DOHH2 (cell line): ENCODE results near the gene CCM2.
"Not testable (repeated sequence)": the region's sequence is repeated elsewhere in the genome, so short reads cannot be mapped to it uniquely, and the experiment has no call there.

Source experiments
- H3F3A ChIP-seq: fragments of 200-600 bp; sonication (generic), shearing (Covaris generic); 2 replicates; pipeline ENCODE4 v1.6.0; 2016; ENCODE audit warnings: antibody characterized with exemption, mild to moderate bottlenecking; ENCODE audit not compliant: control insufficient read depth, insufficient read depth
- H3K27ac ChIP-seq: fragments of 200-600 bp; sonication (generic); 2 replicates; pipeline ENCODE4 v1.5.1; 2014; ENCODE audit warnings: low read depth, mild to moderate bottlenecking, low read length, moderate library complexity
- H3K27me3 ChIP-seq: fragments of 200-600 bp; sonication (generic); 2 replicates; pipeline ENCODE4 v1.6.1; 2014; ENCODE audit warnings: mild to moderate bottlenecking, low read length, mixed read lengths; ENCODE audit not compliant: control insufficient read depth
- H3K36me3 ChIP-seq: fragments of 200-600 bp; sonication (generic); 2 replicates; pipeline ENCODE4 v1.6.1; 2014; ENCODE audit warnings: mild to moderate bottlenecking, low read length, moderate library complexity, mixed read lengths; ENCODE audit not compliant: control insufficient read depth
- H3K4me1 ChIP-seq: fragments of 200-600 bp; sonication (generic); 2 replicates; pipeline ENCODE4 v1.6.1; 2014; ENCODE audit warnings: mild to moderate bottlenecking, low read length, mixed read lengths; ENCODE audit not compliant: control insufficient read depth
- H3K4me2 ChIP-seq: fragments of 200-600 bp; sonication (generic); 2 replicates; pipeline ENCODE4 v1.6.0; 2014; ENCODE audit warnings: mild to moderate bottlenecking, low read length, moderate library complexity
- H3K4me3 ChIP-seq: fragments of 200-600 bp; sonication (generic); 2 replicates; pipeline ENCODE4 v1.5.1; 2014; ENCODE audit warnings: mild to moderate bottlenecking, low read length, mixed read lengths
- H3K79me2 ChIP-seq: fragments of 200-600 bp; sonication (generic); 2 replicates; pipeline ENCODE4 v1.6.1; 2014; ENCODE audit warnings: mild to moderate bottlenecking, low read length, mixed read lengths; ENCODE audit not compliant: control insufficient read depth
- H3K9me2 ChIP-seq: fragments of 200-600 bp; sonication (generic); replicated peaks from 2 replicates; pipeline ENCODE4 v1.6.1; 2014; ENCODE audit warnings: mild to moderate bottlenecking, low read length, mixed read lengths; ENCODE audit not compliant: control insufficient read depth
- H3K9me3 ChIP-seq: fragments of 200-600 bp; sonication (generic); 2 replicates; pipeline ENCODE4 v1.6.1; 2014; ENCODE audit warnings: antibody characterized with exemption, low read length, mixed read lengths; ENCODE audit not compliant: control insufficient read depth, insufficient read depth
- H4K20me1 ChIP-seq: fragments of 200-600 bp; sonication (generic); 2 replicates; pipeline ENCODE4 v1.6.0; 2014; ENCODE audit warnings: low read depth, mild to moderate bottlenecking, antibody characterized with exemption, low read length, moderate library complexity; ENCODE audit not compliant: control insufficient read depth, insufficient read depth
- CTCF ChIP-seq: fragments of 200-600 bp; sonication (generic); IDR thresholded peaks from one replicate; pipeline ENCODE4 v1.5.1; 2014; ENCODE audit warnings: antibody characterized with exemption, mild to moderate bottlenecking, low read depth, low read length; ENCODE audit not compliant: poor library complexity, severe bottlenecking
- EZH2phosphoT487 ChIP-seq: fragments of 200-600 bp; sonication (generic); IDR thresholded peaks from 2 replicates; pipeline ENCODE4 v1.6.1; 2017; ENCODE audit warnings: borderline replicate concordance, mild to moderate bottlenecking, antibody characterized with exemption, low read length, moderate library complexity, mixed read lengths

CCM2 gene

DNA sequence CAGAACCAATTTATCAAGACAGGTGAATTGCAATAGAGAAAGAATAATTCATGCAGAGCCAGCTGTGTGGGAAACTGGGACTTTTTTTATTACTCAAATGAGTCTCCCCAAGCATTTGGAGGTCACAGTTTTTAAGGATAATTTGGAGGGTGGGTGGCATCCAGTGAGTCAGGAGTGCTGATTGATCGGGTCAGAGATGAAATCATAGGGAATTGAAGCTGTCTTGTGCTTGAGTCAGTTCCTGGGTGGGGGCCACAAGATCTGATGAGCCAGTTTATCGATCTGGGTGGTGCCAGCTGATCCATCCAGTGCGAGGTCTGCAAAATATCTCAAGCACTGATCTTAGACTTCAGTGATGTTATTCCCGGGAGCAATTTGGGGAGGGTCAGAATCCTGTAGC, 11.3 kb upstream of the CCM2 start:
- Histone ChIP-seq H3K36me3 (peaks cover 28% of the 10 kb centered on the region), H3K4me2 (no peak overlapping the region), H3K27me3 (peaks cover 3% of the 10 kb centered on the region; the same call in 1 of the 2 replicates), H3K4me3 (no peak overlapping the region), H4K20me1 (peaks cover 25% of the 10 kb centered on the region), H3K4me1 (peaks cover 66% of the 10 kb centered on the region), H3K9me2 (no peaks in the 10 kb centered on the region), H3F3A (peaks cover 29% of the 10 kb centered on the region), H3K9me3 (no peaks in the 10 kb centered on the region), H3K27ac (no peak overlapping the region), H3K79me2 (peaks cover 53% of the 10 kb centered on the region)
- no peak for TF ChIP-seq CTCF
- no peak for TF ChIP-seq EZH2phosphoT487

DNA sequence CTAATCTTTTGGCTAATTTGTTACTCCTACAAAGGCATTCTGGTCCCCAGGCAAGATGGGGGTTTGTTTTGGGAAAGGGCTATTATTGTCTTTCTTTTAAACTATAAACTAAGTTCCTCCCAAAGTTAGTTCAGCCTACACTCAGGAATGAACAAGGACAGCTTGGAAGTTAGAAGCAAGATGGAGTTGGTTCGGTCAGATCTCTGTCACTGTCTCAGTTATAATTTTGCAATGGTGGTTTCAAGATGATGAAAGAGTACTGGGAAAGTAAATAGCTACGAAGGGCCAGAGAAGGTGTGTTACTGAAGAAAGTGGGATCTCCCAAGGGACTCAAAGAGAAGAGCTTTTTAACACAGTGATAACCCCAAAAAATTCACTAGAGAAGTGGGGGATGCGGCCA, 10.9 kb upstream of the CCM2 start:
- peaks cover 3% of the 10 kb centered on the region; the same call in 1 of the 2 replicates for H3K27me3 ChIP-seq
- H3K27ac ChIP-seq = no peak overlapping the region
- no peaks in the 10 kb centered on the region for H3K9me2 ChIP-seq
- H3K4me3 ChIP-seq = no peak overlapping the region
- H3K79me2 ChIP-seq = peaks cover 49% of the 10 kb centered on the region
- peaks cover 23% of the 10 kb centered on the region for H3K36me3 ChIP-seq
- peaks cover 66% of the 10 kb centered on the region for H3K4me1 ChIP-seq
- TF ChIP-seq CTCF = no peak
- no peak for TF ChIP-seq EZH2phosphoT487
- H3K4me2 ChIP-seq = no peak overlapping the region
- peaks cover 27% of the 10 kb centered on the region for H3F3A ChIP-seq
- no peaks in the 10 kb centered on the region for H3K9me3 ChIP-seq
- peaks cover 20% of the 10 kb centered on the region for H4K20me1 ChIP-seq

DNA sequence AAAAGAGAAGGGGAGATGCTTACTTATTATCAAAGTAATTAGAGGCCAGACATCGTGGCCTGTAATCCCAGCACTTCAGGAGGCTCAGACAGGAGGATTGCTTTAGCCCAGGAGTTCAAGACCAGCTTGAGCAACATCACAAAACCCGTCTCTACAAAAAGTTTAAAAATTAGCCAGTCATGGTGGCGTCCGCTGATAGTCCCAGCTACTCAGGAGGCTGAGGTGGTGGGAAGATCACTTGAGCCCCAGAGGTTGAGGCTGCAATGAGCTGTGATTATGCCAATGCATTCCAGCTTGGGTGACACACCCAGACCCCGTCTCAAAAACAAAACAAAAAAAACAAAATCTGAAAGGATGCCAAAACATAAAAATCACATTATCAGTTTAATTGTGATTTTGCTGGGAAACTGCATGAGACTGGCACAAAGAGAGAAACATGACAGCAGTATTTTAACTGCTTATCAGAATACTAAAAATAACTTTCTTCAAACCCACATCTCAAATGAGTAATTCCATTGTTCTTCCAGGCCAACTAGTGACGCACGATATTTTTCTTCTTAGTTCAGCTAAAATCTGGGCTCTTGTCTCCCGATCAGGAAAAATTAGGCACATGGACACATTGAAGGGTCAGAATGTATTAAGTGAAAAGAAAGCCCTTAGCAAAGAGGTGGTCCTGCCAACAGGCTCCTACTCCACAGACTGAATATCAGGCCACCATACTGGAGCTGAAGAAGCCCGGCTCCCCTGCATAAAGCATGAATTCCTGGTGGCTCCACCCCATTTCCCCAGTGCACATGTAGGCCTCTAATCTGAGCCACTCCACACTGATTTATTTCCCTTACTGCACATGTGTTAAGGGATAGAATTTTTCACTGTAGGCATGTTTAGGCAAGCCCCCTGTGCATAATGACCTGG, 9.6 kb upstream of the CCM2 start:
- Histone ChIP-seq H3K27ac (no peak overlapping the region), H3K4me1 (peaks cover 66% of the 10 kb centered on the region), H3K79me2 (peaks cover 39% of the 10 kb centered on the region), H3F3A (peaks cover 27% of the 10 kb centered on the region), H3K9me3 (no peaks in the 10 kb centered on the region), H3K4me2 (no peak overlapping the region), H3K36me3 (peaks cover 11% of the 10 kb centered on the region), H3K4me3 (no peak overlapping the region), H4K20me1 (peaks cover 8% of the 10 kb centered on the region), H3K27me3 (peaks cover 3% of the 10 kb centered on the region; the same call in 1 of the 2 replicates), H3K9me2 (no peaks in the 10 kb centered on the region)
- TF ChIP-seq CTCF (no peak), EZH2phosphoT487 (no peak)

GRCh38 chr7:44992004-44992795, 7.8 kb upstream of the CCM2 start:
- not testable (repeated sequence) for H3K9me3 ChIP-seq, H3K9me2 ChIP-seq, H3K4me2 ChIP-seq, H3K27ac ChIP-seq, H4K20me1 ChIP-seq, H3K27me3 ChIP-seq, H3K36me3 ChIP-seq, H3K4me3 ChIP-seq
- Histone ChIP-seq H3K79me2 (peaks cover 24% of the 10 kb centered on the region), H3F3A (peaks cover 35% of the 10 kb centered on the region), H3K4me1 (peaks cover 80% of the 10 kb centered on the region)
